HPDE6-E6E7 (cell line): Measurements from ENCODE around the gene PDYN.
"Not testable (repeated sequence)": the region's sequence is repeated elsewhere in the genome, so short reads cannot be mapped to it uniquely, and the experiment has no call there.

ENCODE experiments used
- DNase-seq: peaks from one replicate; pipeline ENCODE4 v3.0.0; 2011; ENCODE audit warnings: missing footprints; ENCODE audit errors: extremely low spot score

PDYN gene

DNA sequence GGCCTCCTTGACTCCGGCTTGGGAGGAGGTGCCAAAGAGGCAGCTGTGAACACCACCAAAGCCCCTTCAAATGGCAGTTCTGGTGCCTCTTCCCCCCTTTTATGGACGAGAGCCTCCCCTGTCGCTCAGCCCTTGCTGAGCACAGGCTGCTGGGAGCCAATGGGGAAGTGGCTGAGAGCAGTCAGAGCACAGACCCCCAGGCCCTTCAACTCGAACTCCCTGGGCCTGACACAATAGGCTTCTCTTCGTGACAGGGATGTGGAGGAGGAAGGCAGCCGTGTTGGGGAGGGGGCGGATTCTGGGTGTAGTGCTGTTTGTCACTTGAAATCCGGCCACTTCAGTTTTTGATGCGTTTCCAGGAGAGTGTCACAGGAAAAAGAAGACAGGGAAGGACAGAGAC lies at the start of gene PDYN:
PDYN (minus strand) TSS at position 73 of the 400 bp plus-strand sequence. CDS start 10,974 bp downstream, outside the sequence.
- no peak for DNase-seq

DNA sequence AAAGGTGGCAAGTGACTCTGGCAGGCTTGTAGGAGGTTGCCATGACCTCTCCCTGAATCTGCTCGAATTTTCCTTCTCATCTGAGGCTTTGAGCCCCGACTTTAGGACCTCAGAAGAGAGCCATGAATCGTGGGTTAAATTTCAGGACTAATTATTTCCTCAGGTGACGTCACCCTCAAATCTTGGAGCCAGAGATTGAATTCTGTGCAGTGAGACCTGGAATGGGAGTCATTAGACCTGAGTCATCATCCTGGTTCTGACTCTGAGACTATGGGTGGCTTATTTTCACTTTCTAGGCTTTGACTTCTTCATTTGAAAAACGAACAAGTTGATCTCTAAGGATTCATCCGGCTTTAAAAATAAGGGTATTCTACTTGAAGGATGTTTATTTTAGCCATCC lies 48.5 kb upstream of the PDYN start:
- DNase-seq: peak; percentile 90

DNA sequence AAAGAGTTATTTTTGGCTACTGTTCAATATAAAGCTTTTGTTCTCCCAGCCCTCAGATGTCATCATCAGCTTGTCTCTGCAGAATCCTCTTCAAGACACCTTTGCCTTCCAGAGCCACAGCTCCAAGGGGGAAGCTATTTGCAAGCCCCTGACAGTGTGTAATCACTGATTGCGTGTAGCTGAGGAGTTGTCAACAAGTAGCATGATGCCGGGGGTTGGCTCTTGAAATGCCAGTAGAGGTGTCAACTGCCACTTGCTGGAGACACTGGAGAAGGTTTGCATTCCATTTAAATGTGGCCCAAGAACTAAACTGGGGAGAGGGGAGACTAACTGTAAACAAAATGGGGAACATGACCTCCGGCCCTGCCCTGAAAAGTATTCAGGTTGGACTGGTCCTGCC lies 44.3 kb upstream of the PDYN start:
- DNase-seq: no peak

DNA sequence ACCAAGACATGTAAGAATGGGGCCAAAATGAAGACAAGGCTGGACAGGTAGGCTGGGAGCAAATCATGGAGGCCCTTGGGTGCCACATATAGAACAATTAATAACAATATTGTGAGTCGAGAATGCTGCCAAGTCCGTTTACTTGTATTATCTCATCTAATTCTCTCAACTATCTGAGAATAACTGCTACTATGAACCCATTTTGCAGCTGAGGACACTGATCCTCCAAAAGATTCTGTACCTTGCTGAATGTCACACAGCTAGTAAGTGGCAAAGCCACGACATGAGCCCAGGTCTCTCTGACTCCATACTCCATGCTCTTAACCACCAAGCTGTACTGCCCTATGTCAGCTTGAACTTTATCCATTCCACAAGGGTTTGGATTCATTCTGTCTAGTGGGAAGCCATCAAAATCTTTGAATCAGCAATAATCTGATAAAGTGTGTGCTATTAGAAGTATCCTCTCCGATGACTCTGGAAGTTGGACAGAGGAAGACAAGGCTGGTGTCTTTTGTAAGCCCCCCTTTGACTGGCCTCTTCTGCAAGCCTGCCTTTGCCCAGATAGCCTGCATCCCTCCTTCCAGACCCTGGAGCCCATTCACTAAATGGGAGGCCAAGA lies 43.5 kb upstream of the PDYN start:
- no peak for DNase-seq

DNA sequence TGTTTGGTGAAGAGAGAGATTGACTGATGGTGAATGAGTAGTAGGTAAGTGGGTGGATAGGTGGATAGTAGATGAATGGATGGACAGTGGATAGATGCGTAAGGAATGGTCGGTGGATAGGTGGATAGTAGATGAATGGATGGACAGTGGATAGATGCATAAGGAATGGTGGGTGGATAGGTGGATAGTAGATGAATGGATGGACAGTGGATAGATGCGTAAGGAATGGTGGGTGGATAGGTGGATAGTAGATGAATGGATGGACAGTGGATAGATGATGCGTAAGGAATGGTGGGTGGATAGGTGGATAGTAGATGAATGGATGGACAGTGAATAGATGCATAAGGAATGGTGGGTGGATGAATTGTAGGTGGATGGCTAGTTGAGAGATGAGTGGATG lies 42.5 kb upstream of the PDYN start:
- DNase-seq: not testable (repeated sequence)

DNA sequence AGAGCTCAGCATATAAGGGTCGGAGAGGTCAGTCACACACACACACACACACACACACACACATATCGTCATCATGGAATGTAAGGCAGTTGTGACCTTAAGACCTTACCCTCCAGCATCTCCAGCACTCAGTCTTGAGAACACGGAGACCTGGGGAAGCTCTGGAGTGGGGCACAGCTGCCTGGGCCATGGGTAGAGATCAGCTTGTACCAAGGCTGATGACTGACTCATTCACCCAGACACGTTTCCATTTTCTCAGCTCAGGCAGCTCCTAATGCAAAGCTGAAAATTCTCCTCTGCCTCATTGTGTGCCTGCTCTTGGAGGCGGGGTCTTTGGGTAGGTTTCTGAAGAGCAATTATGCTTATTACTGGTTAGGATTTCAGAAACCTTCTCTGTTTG lies 38.3 kb upstream of the PDYN start:
- DNase-seq: no peak

DNA sequence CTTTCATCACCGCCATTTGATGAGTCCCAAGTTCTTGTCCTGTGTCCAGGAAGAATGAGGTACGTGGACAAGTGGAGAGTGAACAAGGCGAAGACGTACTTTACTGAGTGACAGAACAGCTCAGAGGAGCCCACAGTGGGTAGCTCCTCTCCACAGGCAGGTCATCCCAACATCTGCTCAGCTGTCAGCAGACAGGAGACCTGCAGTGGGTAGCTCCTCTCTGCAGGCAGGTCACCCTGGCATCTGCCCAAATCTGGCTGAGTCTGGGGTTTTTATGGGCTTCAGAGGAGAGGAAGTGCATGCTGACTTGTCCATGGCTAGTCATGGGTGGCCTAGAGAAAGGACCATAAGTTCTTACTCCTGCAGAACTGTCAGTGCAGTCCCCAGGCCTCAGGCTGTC lies 32.7 kb upstream of the PDYN start:
- DNase-seq: no peak

DNA sequence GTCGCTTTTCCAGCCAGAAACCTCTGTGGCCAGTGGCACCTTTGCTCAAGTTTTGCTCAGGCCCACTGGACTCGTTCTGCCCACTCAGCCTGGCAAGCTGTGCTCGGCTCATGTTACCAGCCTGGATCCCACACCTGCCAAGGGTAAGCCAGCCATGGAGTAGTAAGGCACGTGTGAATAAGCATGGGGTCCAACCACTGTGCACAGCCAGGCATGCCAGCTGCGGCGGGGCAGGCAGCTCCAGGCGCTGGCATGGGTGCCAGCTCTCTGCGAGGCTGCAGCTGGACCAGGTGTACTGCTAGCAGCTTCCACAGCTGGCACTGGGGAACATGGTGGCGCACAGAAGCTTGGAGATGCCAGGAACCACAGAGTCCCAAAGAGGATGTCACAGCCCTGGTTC lies 32.1 kb upstream of the PDYN start:
- no peak for DNase-seq

DNA sequence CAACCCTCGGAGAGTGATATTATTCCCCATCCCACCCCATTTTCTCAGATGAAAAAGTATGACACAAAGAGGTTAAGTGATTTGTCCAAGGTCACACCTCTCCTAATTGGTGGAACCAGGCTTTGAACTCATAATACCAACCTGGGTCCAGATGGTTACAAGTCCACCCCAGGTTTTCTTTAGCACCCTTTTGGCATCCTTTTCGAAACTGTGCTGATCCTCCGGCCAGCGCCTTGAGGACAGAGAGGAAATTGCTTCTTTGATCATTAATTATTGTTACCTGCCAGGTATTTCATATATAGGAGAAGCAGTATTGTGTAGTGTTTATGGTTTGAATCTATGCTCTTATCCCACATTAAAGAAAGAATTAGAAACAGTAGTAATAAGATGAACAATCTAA lies 29.3 kb upstream of the PDYN start:
- DNase-seq: no peak

DNA sequence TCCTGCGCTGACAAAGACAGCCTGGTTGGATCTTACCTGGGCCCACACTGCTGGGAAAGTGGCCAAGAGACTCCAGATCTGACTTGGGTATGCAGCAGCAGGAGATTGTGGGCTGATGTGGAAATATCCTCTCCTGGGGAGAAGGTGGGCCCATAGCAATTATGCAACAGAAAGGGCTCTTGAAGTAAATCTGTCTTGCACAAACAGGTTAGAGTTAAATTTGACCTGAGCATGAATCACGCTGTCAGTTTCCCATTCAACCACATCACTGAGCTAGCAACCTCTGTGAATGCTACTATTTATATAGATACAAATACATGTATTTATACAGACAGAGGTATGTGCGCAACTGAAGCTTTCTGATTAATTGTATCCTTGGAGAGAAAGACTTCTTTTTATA lies 28.3 kb upstream of the PDYN start:
- peak; percentile 38 for DNase-seq

DNA sequence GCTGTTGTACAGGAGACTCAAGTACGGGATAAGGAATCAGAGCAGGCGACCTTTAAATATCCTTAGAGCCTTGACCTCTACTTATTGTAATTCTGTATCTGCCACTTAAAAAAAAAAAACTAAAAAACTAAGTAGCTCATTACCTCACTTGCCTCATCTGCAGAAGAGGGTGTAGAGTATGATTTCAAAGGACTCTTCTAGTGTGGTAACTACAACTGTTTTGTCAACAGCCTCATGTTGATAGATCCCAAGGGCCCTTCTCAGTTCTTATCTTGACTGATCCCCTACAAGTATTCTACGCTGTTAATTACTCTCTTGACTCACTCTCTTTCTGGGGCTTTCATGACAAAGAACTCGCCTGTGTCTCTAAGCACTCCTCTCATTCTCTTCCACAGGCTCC lies 16.7 kb upstream of the PDYN start:
- DNase-seq: no peak

DNA sequence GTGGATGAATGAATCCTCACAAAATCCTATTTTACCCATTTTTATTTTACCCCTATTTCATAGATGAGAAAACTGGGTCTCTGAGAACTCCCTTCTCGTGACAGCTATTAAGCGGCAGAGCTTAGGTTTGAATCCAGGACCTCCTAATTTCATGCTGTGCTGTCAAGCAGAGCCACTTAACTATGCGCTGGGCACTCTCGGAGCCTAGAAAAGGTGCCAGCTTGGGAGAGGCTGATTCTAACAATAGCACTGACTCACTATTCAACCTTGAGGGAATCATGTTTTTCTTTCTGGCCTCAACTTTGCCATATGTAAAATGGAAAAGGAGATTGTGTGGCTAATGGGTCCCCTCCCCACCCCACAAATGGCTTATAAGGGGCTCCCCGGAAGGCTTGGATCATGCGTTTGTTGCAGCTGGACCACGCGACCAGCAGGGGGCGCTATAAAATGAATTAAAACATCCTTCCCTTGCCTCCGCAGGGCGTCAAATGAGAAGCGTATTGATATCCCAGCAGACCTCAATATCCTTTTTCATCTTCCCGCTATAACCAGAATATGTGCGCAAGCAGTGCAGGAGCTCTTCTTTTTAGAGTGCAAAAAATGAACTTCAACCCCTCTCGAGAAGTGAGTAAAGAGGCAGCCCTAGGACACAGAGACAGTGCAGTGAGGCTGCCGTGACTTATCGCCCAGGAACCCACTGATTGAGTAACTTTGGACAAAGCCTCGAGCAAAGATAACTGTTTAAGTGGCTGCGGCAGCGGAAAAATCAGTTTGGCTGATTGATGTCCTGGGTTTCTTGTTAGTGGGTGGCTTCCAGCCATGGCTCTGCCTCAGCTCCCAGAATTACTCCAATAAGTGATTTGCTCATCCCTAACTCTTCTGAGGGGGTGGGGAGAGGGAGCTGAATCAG lies 12.8 kb upstream of the PDYN start:
- DNase-seq: no peak

DNA sequence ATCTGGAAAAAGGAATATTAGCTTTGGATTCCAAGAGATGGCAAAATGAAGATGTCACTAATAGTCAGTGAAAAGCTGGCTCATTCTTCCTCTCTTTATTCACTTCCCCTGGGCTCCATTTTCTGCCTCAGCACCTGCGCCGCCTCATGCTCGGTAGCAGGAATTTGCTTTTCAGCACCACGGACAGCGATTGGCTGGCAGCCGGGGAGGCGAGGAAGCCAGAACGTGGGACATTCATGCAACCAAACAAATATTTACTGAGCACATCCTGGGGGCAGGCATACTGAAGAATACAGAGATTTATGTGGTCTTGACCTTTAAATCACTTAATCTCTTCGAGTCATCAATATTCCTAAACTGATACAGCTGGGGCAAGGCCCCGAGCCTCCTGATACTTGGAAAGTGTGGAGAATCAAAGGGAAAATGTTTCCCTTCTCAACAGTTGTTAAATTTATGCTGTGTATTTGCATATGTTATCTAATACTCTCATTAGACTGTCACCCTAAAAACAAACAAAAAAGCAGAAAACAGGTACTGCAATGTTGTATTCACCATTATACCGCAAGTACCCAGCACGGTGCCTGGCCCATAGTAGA lies 12.1 kb upstream of the PDYN start:
- DNase-seq: peak; percentile 69

DNA sequence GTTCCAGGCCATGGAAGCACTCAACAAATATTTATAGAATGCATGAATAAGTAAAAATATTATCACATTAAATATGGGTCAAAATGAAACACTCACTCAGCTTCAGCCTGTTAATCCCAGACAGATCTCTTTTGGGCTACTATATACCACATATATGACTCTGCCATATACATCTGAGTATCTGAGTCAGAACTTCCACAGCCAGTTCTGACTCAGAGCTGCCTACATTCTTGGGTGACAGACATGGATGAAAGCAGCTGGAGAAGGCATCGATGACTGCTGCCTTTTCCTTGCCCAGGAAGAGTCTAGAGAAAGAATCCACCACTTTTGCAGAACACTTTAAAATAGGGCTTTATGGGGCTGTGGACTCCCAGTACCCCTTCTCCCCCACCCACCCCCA lies 11.5 kb upstream of the PDYN start:
- DNase-seq: no peak

DNA sequence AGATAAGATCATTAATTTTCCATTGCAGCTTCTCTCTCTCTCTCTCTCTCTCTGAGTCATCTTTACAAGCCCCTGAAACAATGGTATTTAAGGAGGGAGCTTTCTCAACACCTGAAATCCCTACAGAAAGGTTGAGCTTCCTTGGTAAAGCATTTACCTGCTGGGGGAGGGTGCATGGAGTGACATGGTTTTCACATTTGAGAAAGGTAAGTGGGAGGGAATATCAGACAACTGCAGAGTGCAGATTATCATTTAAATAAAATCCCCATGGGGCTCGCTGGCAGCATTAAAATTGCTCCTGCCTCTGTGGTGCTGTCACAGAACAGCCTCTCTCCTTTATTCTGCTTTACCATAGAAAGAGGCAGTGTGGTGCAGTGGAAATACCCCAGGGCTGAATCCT lies 10.3 kb upstream of the PDYN start:
- DNase-seq: no peak

DNA sequence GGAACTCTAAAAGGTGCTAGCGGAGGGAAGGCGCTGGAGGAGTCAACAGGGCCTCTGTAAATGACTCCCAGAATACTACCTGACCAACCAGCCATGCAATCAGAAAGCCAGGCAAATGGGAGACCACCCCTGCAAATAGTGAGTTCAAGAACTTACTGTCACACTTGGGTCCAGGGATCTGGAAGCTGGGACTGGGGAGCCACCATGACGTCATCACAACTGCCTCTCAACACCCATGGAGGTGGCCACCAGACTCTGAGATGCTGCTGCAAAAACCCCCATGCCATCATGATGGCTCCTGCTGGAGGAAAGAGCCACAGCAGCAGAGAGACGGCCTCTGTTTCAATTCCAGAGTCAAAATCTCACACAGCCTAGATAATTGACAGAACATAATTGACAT lies 8.5 kb upstream of the PDYN start:
- no peak for DNase-seq

DNA sequence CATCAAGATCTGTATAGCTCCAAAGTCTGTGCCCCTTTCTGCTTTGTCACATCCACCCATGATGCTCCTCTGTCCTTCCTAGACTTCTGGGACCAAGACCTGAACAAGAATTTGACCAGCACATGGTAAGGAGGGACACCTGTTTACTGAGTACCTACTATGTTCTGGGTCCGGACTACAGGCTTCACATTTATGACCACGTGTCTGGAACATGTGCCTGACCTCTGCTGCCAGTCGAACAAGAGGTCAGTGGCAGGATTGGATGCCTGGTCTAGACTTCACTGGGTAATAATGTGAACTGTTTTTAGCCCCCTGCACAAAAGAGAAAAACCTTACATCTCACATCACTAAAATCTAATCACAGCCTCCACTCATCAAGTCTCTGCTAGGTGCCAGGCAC lies 7.3 kb upstream of the PDYN start:
- DNase-seq: no peak

DNA sequence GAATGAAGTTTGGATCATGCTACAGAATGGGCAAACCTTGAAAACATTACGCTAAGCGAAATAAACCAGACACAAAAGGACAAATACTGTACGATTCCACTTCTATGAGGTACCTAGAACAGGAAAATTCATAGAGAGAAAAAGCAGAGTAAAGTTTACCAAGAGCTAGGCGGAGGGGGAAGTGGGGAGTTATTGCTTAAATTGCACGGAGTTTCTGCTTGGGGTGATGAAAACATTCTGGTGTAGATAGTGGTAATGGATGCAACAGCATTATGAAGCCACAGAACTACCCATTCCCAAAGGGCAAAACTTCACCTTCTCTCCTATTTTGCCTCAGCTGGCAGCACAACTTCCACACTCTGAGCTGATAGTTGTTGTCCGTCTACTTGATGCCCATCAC lies 6.4 kb upstream of the PDYN start:
- no peak for DNase-seq

DNA sequence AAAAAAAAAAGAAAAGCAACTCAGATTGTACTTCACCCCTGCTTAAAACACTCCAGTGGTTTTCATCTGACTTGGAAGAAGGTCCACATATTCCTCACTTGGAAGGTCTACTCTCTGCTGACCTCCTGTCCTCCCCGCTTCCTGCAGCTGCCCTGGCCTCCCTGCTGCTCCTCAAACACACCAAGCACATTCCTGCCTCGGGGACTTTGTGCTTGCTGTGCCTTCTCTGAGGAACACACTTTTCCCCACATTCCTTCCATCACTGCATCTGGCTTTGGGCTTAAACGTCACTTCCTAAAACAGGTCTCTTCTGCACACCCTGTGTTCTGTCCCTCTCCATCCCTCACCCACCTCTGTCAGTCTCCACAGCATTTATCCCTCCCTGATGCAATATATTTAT lies 4.9 kb upstream of the PDYN start:
- no peak for DNase-seq

DNA sequence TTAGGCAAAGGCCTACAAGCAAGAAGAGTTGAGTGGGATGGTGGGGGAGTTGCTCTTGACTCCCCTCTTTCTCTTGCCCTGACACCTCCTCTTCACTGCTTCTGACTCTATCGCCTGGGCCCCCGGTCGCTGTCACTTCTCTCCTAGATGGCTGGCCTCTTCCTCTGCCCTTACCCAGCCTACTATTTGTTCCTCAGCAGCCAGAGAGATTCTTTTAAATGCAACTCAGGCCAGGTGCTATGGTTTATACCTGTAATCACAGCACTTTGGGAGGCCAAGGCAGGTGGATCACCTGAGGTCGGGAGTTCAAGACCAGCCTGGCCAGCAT lies 4.3 kb upstream of the PDYN start:
- no peak for DNase-seq

DNA sequence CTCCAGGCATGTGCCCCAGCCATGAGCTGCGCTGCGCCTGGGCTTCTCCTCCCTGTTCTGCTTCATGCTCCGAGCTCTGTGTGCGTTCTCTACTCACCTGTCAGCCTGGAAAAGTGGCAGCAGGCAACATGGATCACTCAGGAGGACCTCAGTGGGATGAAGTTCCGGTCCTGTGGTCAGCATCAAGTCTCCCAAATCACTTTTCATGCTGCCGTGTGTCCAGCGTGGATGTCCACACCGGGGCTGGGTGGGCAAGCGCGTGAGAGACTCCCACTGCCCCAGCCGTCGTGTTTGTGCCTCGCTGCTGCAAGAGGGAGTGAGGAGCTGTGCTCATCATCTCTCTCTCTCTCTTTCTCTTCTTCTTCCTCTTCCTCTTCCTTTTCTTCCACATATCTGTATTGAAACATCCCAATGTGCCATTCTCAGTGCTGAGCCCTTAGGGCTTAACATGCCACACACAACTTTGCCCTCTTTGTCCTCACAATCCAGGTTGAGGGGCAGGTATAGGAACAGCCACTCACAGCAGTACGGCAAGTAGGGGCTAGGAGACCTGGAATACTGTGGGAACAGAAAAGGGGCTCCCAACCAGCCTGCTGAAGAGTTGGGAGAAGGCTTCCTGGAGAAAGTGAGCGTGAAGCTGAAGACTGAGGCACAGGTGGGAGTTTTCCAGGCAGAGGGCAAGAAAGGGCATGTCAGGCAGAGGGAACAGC lies 3.8 kb upstream of the PDYN start:
- DNase-seq: no peak

DNA sequence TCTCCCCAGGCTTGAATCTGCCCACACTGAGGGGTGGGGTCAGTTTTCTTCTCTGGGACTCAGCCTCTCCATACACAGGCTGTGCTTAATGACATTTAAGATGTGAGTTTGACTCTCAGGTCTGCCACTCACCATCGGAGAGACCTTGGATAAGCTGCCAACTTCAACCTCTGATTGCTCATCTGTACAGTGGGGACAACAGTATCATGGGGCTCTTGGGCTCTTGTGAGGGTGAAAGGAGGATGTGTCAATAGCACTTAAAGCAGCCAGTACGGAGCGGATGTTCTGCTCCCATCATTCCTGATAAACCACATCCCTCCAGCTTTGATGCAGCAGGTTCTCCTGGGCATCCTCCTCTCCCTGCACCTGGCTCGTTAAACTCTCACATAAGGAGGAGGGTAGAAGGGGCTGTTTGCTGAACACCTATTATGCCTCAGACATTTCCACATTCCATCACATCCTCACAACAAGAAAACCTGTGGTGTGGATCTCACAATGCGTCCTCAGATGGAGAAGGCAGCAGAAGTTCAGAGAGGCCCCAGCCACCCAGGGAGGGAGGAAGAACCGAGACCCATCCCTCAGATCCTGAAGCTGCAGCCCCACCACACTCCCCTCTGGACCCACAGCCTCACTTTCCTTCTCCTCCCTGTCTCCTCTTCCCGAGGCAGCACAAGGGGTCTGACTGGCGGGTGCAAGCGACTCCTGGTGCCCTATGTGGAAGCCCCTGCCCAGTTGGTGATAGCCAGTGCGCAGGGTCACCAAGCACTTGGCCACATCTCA lies 1.9 kb upstream of the PDYN start:
- DNase-seq: no peak
